IPS-18a (cell line): ENCODE measurements around the gene NUDT15.

Experiments used
- H3K27ac ChIP-seq: one replicate; pipeline ENCODE4 v1.5.1; 2013; ENCODE audit warnings: low read length
- H3K27me3 ChIP-seq: one replicate; pipeline ENCODE4 v1.6.1; 2013; ENCODE audit warnings: mild to moderate bottlenecking, low read length; ENCODE audit not compliant: control insufficient read depth, insufficient read depth
- H3K36me3 ChIP-seq: one replicate; pipeline ENCODE4 v1.6.1; 2013; ENCODE audit warnings: low read depth, low read length; ENCODE audit not compliant: control insufficient read depth
- H3K4me1 ChIP-seq: one replicate; pipeline ENCODE4 v1.6.1; 2013; ENCODE audit warnings: low read depth, low read length; ENCODE audit not compliant: control insufficient read depth
- H3K4me3 ChIP-seq: one replicate; pipeline ENCODE4 v1.5.1; 2013; ENCODE audit warnings: low read length
- H3K9ac ChIP-seq: one replicate; pipeline ENCODE4 v1.6.1; 2013; ENCODE audit warnings: mild to moderate bottlenecking, low read length, moderate library complexity
- H3K9me3 ChIP-seq: one replicate; pipeline ENCODE4 v1.6.1; 2013; ENCODE audit warnings: low read depth, low read length; ENCODE audit not compliant: control insufficient read depth

NUDT15 gene

DNA sequence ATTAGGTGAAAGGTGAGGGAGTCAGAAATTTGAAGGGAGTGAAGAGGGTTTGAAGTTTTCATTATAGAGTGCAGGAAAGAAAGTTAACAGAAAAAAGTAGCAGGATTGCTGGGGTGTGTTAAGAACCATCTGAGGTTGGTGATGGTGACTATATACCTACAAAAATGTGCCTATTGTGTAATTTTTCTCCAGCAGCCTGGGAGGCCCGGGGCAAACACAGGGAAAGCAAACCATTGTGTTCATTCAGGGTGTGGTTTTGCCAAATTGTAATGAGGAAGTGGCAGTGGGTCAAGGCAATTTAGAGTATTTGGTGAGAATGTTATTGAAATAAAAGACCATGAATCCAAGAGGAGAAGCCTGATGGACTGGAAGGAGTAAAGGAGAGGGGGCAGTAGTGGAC, 28.2 kb upstream of the NUDT15 start:
- no peaks in the 10 kb centered on the region for H3K27me3 ChIP-seq
- no peaks in the 10 kb centered on the region for H3K9me3 ChIP-seq
- H3K36me3 ChIP-seq: no peaks in the 10 kb centered on the region
- H3K4me3 ChIP-seq: no peak overlapping the region
- H3K9ac ChIP-seq: no peak overlapping the region
- H3K27ac ChIP-seq: no peak overlapping the region
- peaks cover 3% of the 10 kb centered on the region for H3K4me1 ChIP-seq

DNA sequence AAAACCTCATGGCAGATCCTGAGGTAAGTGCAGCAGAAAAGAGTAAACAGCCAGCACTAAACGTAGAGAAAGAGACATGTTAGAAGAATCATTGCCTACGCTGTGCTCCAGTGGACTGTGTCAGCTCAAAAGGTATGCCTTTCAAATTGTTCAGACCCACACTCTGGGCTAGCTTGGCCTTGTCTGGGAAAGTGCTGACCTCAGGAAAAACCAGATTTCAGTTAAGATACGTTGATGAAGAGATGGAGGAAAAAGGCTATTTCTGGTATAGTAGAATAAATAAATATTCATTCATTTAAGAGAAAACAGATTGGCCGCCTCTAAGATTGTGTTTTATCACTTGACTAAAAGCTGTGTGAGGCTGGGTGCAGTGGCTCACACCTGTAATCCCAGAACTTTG, 26.8 kb upstream of the NUDT15 start:
- no peaks in the 10 kb centered on the region for H3K27me3 ChIP-seq
- H3K4me3 ChIP-seq: no peak overlapping the region
- no peaks in the 10 kb centered on the region for H3K36me3 ChIP-seq
- H3K9me3 ChIP-seq: no peaks in the 10 kb centered on the region
- H3K9ac ChIP-seq: no peak overlapping the region
- no peak overlapping the region for H3K27ac ChIP-seq
- peaks cover 3% of the 10 kb centered on the region for H3K4me1 ChIP-seq

DNA sequence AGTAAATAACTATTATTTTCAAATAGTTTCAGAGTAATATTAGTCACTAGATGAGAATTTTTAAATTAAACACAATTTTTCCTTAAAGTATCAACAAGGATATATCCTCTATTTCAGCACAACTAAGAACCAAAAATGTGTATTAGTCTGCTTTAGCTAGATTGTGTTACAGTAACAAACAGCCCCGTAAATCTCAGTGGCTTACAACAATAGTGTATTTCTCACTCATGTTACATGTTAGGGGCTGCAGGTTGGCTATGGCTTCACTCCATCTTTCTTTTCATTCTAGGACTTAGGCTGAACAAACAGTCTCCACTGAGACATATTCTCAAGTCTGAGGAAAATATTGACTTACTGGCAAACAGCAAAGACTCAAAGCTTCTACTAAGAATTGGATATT, 24.9 kb upstream of the NUDT15 start:
- no peaks in the 10 kb centered on the region for H3K27me3 ChIP-seq
- H3K4me1 ChIP-seq: peaks cover 3% of the 10 kb centered on the region
- H3K4me3 ChIP-seq: no peak overlapping the region
- no peak overlapping the region for H3K9ac ChIP-seq
- H3K9me3 ChIP-seq: no peaks in the 10 kb centered on the region
- H3K36me3 ChIP-seq: no peaks in the 10 kb centered on the region
- H3K27ac ChIP-seq: no peak overlapping the region

DNA sequence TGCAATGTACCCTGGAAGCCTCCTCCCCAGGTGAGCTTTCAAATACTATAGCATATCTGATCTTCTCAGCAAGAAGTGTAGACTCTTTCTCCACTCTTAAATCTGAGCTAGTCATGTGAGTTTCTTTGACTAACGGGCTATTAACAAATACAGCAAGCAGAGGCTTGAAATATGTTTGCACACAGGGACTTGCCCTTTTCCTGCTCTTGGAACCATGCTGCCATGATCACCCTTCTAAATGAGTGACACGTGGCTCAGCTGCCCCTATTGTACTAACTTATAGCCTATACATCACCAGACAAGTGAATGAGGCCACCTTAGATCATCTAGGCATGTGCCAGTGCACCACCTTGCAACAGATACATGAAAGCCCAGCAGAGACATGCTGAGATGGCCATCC, 23.2 kb upstream of the NUDT15 start:
- Histone ChIP-seq H3K27ac (no peak overlapping the region), H3K4me1 (peaks cover 3% of the 10 kb centered on the region), H3K4me3 (no peak overlapping the region), H3K36me3 (no peaks in the 10 kb centered on the region), H3K9me3 (no peaks in the 10 kb centered on the region), H3K9ac (no peak overlapping the region), H3K27me3 (no peaks in the 10 kb centered on the region)

DNA sequence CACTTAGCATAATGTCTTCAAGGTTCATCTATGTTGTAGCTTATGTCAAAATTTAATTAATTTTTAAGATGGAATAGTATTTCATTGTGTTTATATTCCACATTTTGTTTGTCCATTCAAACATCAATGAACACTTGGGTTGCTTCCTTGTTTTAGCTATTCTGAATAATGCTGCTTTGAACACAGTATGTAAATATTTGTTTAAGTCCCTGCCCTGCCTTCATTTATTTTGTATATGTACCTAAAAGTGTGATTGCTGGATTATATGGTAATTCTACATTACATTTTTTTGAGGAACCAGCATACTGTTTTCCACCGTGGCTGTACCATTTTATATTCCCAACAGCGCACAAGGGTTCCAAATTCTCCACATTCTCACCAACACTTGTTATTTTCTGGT, 18.9 kb upstream of the NUDT15 start:
- Histone ChIP-seq H3K36me3 (no peaks in the 10 kb centered on the region), H3K27me3 (no peaks in the 10 kb centered on the region), H3K9me3 (no peaks in the 10 kb centered on the region), H3K9ac (no peak overlapping the region), H3K27ac (no peak overlapping the region), H3K4me1 (no peaks in the 10 kb centered on the region), H3K4me3 (no peak overlapping the region)

DNA sequence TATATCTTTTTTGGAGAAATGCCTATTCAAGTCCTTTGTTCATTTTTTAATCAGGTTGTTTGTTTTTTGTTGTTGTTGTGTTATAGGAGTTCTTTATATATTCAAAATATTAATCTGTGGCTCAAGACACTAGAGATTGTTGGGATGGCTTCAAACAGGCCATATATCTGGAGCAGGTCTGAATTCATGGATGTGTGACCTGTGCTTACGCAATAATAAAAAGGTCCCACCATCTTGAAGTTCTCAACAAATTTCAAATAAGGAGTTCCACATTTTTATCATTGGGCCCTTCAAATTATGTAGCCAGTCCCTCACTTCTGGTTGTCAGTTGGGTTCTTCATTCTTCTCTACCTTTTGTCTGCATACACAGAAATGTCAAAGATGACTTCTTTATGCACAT, 17.7 kb upstream of the NUDT15 start:
- Histone ChIP-seq H3K4me3 (no peak overlapping the region), H3K27me3 (no peaks in the 10 kb centered on the region), H3K36me3 (no peaks in the 10 kb centered on the region), H3K9ac (no peak overlapping the region), H3K27ac (no peak overlapping the region), H3K4me1 (no peaks in the 10 kb centered on the region), H3K9me3 (no peaks in the 10 kb centered on the region)

DNA sequence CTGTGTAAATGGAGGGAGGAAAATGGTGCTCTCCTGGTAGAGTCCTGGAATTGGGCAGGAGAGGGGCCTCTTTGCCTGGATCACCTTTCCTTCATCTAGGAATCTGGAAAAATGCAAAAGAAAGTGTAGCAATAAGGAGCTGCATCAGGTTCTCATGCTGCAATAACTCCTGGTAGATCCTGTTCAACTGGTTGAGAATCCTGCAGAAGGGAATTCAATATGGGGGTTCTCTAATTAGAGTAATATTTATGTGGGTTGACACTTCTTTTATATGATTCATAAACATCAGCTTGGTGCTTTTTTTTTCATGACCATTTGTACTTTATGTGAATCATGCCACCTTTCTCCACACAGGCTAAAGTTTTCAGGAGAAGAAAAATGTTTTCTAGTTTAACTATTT, 9.5 kb upstream of the NUDT15 start:
- peaks cover 19% of the 10 kb centered on the region for H3K9me3 ChIP-seq
- no peaks in the 10 kb centered on the region for H3K4me1 ChIP-seq
- H3K27ac ChIP-seq: no peak overlapping the region
- H3K27me3 ChIP-seq: no peaks in the 10 kb centered on the region
- H3K36me3 ChIP-seq: no peaks in the 10 kb centered on the region
- no peak overlapping the region for H3K9ac ChIP-seq
- no peak overlapping the region for H3K4me3 ChIP-seq

DNA sequence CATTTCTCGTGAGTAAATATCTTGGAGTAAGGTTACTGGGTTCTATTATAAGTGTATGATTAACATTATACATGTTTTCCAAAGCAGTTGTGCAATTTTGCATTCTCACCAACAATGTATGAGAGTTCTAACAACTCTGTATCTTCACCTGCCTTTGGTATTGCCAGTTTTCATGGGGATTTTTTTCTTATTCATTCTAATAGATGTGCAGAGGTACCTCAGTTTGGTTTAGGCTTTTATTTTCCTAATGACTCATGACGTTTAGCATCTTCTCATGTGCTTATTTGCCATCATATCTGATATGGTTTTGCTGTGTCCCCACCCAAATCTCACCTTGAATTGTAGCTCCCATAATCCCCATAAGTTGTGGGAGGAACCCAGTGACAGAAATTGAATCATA, 7.7 kb upstream of the NUDT15 start:
- Histone ChIP-seq H3K9me3 (peaks cover 19% of the 10 kb centered on the region), H3K4me3 (no peak overlapping the region), H3K27me3 (no peaks in the 10 kb centered on the region), H3K9ac (no peak overlapping the region), H3K4me1 (no peaks in the 10 kb centered on the region), H3K36me3 (no peaks in the 10 kb centered on the region), H3K27ac (no peak overlapping the region)

DNA sequence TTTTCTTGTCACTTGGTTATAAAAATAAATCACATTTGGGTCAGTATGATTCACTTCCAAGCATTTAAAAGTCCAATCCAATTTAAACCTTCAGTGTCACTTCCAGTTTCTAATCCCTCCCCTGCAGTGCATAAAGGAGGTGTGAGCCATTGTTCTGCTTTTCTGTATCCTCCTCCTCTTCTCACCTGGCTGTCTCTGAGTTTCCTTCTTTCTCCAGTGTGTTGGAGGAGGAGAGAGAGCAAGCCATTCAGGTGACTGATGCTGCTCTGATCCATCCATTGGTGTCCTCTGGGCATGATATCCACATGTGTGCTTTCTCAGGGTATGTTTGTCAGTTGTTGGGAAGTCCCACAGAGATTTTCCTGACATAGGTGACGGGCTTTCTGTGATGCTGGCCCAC, 1.2 kb downstream of the NUDT15 start:
- Histone ChIP-seq H3K27me3 (no peaks in the 10 kb centered on the region), H3K36me3 (peaks cover 25% of the 10 kb centered on the region), H3K9ac (peak overlapping the region; percentile 92), H3K4me3 (peak overlapping the region; percentile 69), H3K4me1 (peaks cover 15% of the 10 kb centered on the region), H3K27ac (no peak overlapping the region), H3K9me3 (no peaks in the 10 kb centered on the region)

DNA sequence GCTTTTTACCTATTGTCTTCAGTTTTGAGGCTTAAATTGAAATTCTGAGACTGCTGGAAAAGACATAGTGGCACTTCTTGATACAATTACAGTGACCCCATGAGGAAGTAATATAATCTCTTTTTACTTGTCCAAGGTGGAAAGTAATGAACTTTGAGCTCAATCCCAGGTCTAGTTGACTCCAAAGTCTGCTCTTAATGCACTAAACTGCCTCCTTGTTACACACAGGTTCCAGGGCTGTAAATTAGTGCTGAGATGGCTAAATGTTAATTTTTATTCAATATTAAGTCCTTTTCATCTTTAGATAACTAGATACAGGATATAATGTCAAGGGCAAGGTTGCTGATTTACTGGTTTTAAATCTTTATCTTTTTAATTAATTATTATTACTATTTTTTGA, 2.5 kb downstream of the NUDT15 start:
- peaks cover 15% of the 10 kb centered on the region for H3K4me1 ChIP-seq
- H3K9ac ChIP-seq: no peak overlapping the region
- H3K36me3 ChIP-seq: peaks cover 25% of the 10 kb centered on the region

DNA sequence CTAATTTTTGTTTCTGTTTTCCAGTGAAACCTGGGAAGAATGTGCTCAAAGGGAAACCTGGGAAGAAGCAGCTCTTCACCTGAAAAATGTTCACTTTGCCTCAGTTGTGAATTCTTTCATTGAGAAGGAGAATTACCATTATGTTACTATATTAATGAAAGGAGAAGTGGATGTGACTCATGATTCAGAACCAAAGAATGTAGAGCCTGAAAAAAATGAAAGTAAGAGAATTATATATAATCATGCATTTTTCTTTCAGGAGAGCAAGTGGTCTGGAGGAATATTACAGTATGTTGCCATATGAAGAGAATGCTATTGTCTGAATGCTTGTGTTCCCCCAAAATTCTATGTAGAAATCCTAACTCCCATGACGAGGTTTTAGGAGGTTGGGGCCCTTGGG, 3.4 kb downstream of the NUDT15 start:
- Histone ChIP-seq H3K9me3 (no peaks in the 10 kb centered on the region), H3K36me3 (peaks cover 29% of the 10 kb centered on the region), H3K9ac (no peak overlapping the region), H3K27ac (no peak overlapping the region), H3K4me1 (peaks cover 15% of the 10 kb centered on the region), H3K4me3 (no peak overlapping the region), H3K27me3 (no peaks in the 10 kb centered on the region)

More for the DNA sequence above, 2.5 kb downstream of the NUDT15 start:
- H3K27ac ChIP-seq: no peak overlapping the region
- H3K4me3 ChIP-seq: no peak overlapping the region
- no peaks in the 10 kb centered on the region for H3K27me3 ChIP-seq
- no peaks in the 10 kb centered on the region for H3K9me3 ChIP-seq

DNA sequence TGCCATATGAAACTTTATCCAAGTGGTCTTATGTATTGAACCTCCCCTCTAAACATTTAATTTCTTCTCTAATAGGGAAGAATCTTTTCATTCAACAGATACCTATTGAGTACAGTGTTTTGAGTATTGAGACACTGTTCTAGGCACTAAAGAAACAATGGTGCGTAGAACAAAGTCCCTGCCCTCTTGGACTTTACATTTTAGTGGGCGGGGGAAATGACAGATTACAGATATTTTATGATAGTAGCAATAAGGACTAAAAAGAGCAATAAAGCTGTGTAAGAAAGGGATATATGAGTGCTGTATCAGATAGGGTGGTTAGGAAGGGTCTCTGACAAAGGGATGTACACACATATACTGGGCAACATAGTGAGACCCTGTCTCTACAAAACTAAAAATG, 5.4 kb downstream of the NUDT15 start:
- no peak overlapping the region for H3K4me3 ChIP-seq
- H3K36me3 ChIP-seq: peaks cover 45% of the 10 kb centered on the region
- no peak overlapping the region for H3K9ac ChIP-seq
- H3K27ac ChIP-seq: no peak overlapping the region
- H3K4me1 ChIP-seq: peaks cover 8% of the 10 kb centered on the region
- H3K9me3 ChIP-seq: no peaks in the 10 kb centered on the region
- H3K27me3 ChIP-seq: no peaks in the 10 kb centered on the region
